ENCODE measurements around the gene DPY30. TPM values are rescaled to one million over a fixed set of nuclear protein-coding genes. Genes with fewer than 3 reads are reported as not detected.

DPY30 gene
- total and polyA plus RNA-seq, 2 donors (not counting 1 experiment from before 2014, with no cell fraction given): 43.4 to 56.8 TPM

GRCh38 chr2:32064021-32064601, 24.5 kb upstream of the DPY30 start:
- CTCF ChIA-PET: interaction anchor here (1.0 to 1.6 kb wide), 3 partner anchors 10 to 62 kb away, joined by 3 to 7 read pairs (median 3); no protein-coding TSS in a partner anchor
- H3K4me3 ChIP-seq (ENCODE audit: control extremely low read depth in 1 of 5, extremely low read depth in 1 of 5, insufficient read depth in 1 of 5, low read depth in 2 of 5, low read length in 4 of 5): peak overlapping the region; percentile 83 to 96 (median 89)
- peaks cover 45% of the 10 kb centered on the region for H3K79me2 ChIP-seq (ENCODE audit: control insufficient read depth, insufficient read depth, low read length)
- intact Hi-C loops (cut with micrococcal nuclease): loop anchor here (5.0 kb wide), 2 partner anchors 103 to 1413 kb away; partner anchors contain the start of genes RASGRP3 and SLC30A6
- peak overlapping the region; percentile 38 to 78 for H3K27ac ChIP-seq (ENCODE audit: low read length in 2 of 2)
- POLR2A ChIA-PET: interaction anchor here (0.5 to 2.7 kb wide), 9 partner anchors 22 to 1931 kb away, joined by 3 to 27 read pairs (median 4); partner anchors contain the start of genes DPY30, FAM98A, SLC30A6 and TTC27
- peak overlapping the region; percentile 83 for H3K9ac ChIP-seq (ENCODE audit: low read length)
- peak overlapping the region; percentile 87 for H3K4me2 ChIP-seq (replicated peaks; ENCODE audit: low read depth, low read length, poor library complexity, severe bottlenecking)
- no peak for ATAC-seq (ENCODE audit: low read depth)
- WGBS (ENCODE audit: insufficient coverage): 0% methylated on average over 39 of the region's 40 CpGs
- H3K4me1 Mint-ChIP-seq: peaks cover 32% of the 10 kb centered on the region
- H4K20me1 ChIP-seq (ENCODE audit: control insufficient read depth, insufficient read depth, low read length, poor library complexity, severe bottlenecking): peaks cover 11% of the 10 kb centered on the region
- H3K9me3 ChIP-seq (ENCODE audit: control extremely low read depth in 1 of 3, control insufficient read depth in 2 of 3, insufficient read depth in 1 of 3, low read length in 2 of 3): no peaks in the 10 kb centered on the region
- H3K4me3 Mint-ChIP-seq: peak overlapping the region; percentile 99
- H3K9me3 Mint-ChIP-seq (ENCODE audit: insufficient read depth): no peaks in the 10 kb centered on the region
- H3K36me3 ChIP-seq (replicated peaks in 1 of 2; ENCODE audit: control extremely low read depth in 1 of 2, control insufficient read depth in 1 of 2, extremely low read depth in 1 of 2, insufficient read depth in 2 of 2, low read length in 1 of 2): no peaks in the 10 kb centered on the region
- peak overlapping the region; percentile 97 for H3K27ac Mint-ChIP-seq
- no peak for DNase-seq
- H3K4me1 ChIP-seq (ENCODE audit: control insufficient read depth in 2 of 2, insufficient read depth in 2 of 2, low read length in 2 of 2): peaks cover 12 to 21% of the 10 kb centered on the region in 2 donors
- peak overlapping the region; percentile 95 for H2AFZ ChIP-seq (ENCODE audit: insufficient read depth, low read depth, low read length, poor library complexity, severe bottlenecking)
- H3K27me3 ChIP-seq (replicated peaks in 1 of 4; ENCODE audit: control extremely low read depth in 1 of 4, control insufficient read depth in 3 of 4, insufficient read depth in 4 of 4, low read length in 3 of 4): no peaks in the 10 kb centered on the region
- H3K27me3 Mint-ChIP-seq: no peaks in the 10 kb centered on the region
- no peak for TF ChIP-seq CTCF (IDR thresholded peaks at IDR 0.05)
- TF ChIP-seq EZH2 (IDR thresholded peaks at IDR 0.05; ENCODE audit: borderline replicate concordance, insufficient read depth, low read depth, low read length, poor library complexity, severe bottlenecking): no peak
